ENCODE measurements around the gene PGAP3.

Gene PGAP3

GRCh38 chr17:39688945-39689344, 1.1 kb upstream of the PGAP3 start:
- peaks cover 11% of the 10 kb centered on the region for H3K36me3 Mint-ChIP-seq (ENCODE audit: low read depth)
- H3K27me3 Mint-ChIP-seq (ENCODE audit: low read depth, poor library complexity) = peaks cover 22% of the 10 kb centered on the region
- H3K9me3 Mint-ChIP-seq = no peaks in the 10 kb centered on the region
- no peak for DNase-seq
- H3K4me1 Mint-ChIP-seq = peaks cover 22% of the 10 kb centered on the region
- peak overlapping the region; percentile 24 for H3K27ac Mint-ChIP-seq
- no peak for TF ChIP-seq CTCF (IDR thresholded peaks at IDR 0.05)
- peak overlapping the region; percentile 95 for H3K4me3 Mint-ChIP-seq

- Mint-ChIP-seq H3K36me3 (ENCODE audit: low read depth) (peaks cover 12% of the 10 kb centered on the region), H3K4me1 (peaks cover 22% of the 10 kb centered on the region), H3K27me3 (ENCODE audit: low read depth, poor library complexity) (peaks cover 22% of the 10 kb centered on the region), H3K27ac (peak overlapping the region; percentile 99), H3K9me3 (no peaks in the 10 kb centered on the region), H3K4me3 (peak overlapping the region; percentile 95)
- no peak for DNase-seq
- no peak for TF ChIP-seq CTCF (IDR thresholded peaks at IDR 0.05)
Measured at GRCh38 chr17:39688475-39688835, 598 bp upstream of the PGAP3 start.

- peaks cover 17% of the 10 kb centered on the region for H3K36me3 Mint-ChIP-seq (ENCODE audit: low read depth)
- H3K4me3 Mint-ChIP-seq = peak overlapping the region; percentile 95
- H3K4me1 Mint-ChIP-seq = peaks cover 22% of the 10 kb centered on the region
- DNase-seq = no peak
- peaks cover 22% of the 10 kb centered on the region for H3K27me3 Mint-ChIP-seq (ENCODE audit: low read depth, poor library complexity)
- no peak for TF ChIP-seq CTCF (IDR thresholded peaks at IDR 0.05)
- no peak overlapping the region for H3K27ac Mint-ChIP-seq
- H3K9me3 Mint-ChIP-seq = no peaks in the 10 kb centered on the region
Measured at GRCh38 chr17:39687101-39687545, 734 bp downstream of the PGAP3 start.

- no peak for TF ChIP-seq CTCF (IDR thresholded peaks at IDR 0.05)
- peaks cover 12% of the 10 kb centered on the region for H3K27me3 Mint-ChIP-seq (ENCODE audit: low read depth, poor library complexity)
- DNase-seq = no peak
- H3K4me3 Mint-ChIP-seq = no peak overlapping the region
- peaks cover 22% of the 10 kb centered on the region for H3K4me1 Mint-ChIP-seq
- H3K27ac Mint-ChIP-seq = no peak overlapping the region
- peaks cover 17% of the 10 kb centered on the region for H3K36me3 Mint-ChIP-seq (ENCODE audit: low read depth)
- H3K9me3 Mint-ChIP-seq = no peaks in the 10 kb centered on the region
Measured at GRCh38 chr17:39684369-39685192, 3.3 kb downstream of the PGAP3 start.

- H3K36me3 Mint-ChIP-seq (ENCODE audit: low read depth) = peaks cover 17% of the 10 kb centered on the region
- H3K27ac Mint-ChIP-seq = no peak overlapping the region
- H3K4me3 Mint-ChIP-seq = no peak overlapping the region
- no peaks in the 10 kb centered on the region for H3K9me3 Mint-ChIP-seq
- no peak for DNase-seq
- TF ChIP-seq CTCF (IDR thresholded peaks at IDR 0.05) = no peak
- H3K27me3 Mint-ChIP-seq (ENCODE audit: low read depth, poor library complexity) = peaks cover 6% of the 10 kb centered on the region
- H3K4me1 Mint-ChIP-seq = peaks cover 21% of the 10 kb centered on the region
Measured at GRCh38 chr17:39683295-39683939, 4.4 kb downstream of the PGAP3 start.

Measured in nephron progenitor cell (in vitro differentiated cells).